Measurements from ENCODE around the gene MIOS. TPM values are rescaled to one million over a fixed set of nuclear protein-coding genes. Genes with fewer than 3 reads are reported as not detected.

MIOS gene
- total RNA-seq, 1 experiment from 2014 or later, result 25.8 TPM

DNA sequence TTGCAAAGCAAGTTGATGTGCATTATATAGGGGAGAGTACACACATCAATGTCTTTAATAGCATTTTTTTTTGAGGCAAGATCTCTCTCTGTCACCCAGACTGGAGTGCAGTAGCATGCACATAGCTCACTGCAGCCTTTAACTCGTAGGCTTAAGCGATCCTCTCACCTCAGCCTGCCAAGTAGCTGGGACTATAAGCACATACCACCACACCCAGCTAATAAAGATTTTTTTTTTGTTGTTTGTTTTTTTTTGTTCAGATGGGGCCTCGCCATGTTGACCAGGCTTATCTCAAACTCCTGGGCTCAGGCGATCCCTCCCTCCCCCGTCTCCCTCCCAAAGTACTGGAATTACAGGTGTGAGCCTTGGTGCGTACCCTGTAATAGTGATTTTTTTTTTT, 75.4 kb downstream of the MIOS start:
- ChIA-PET CTCF (interaction anchor here (2.5 kb wide), 1 partner anchor 653 kb away, joined by 8 read pairs; no protein-coding TSS in a partner anchor), RAD21 (ENCODE audit: low non-redundant PET in 1 of 2, low total read pairs in 2 of 2, uncharacterized antibody in 2 of 2, unreplicated experiment in 2 of 2) (no interaction called here), POLR2A (no interaction called here)
- no TSS peak for BruUV-seq (replicated peaks)
- no peak for DNase-seq (ENCODE audit: low read depth, low spot score)
- Histone ChIP-seq H3K36me3 (ENCODE audit: control insufficient read depth in 1 of 2, insufficient read depth in 2 of 2, low read length in 2 of 2) (peaks cover 0 to 3% of the 10 kb centered on the region in 2 experiments; a peak in 2 of 4 replicates), H3K4me2 (ENCODE audit: low read length) (peak overlapping the region; percentile 92), H3K9me2 (ENCODE audit: insufficient read depth) (no peaks in the 10 kb centered on the region), H3K4me1 (ENCODE audit: control insufficient read depth in 1 of 2, insufficient read depth in 2 of 2, low read length in 2 of 2) (peaks cover 5 to 16% of the 10 kb centered on the region in 2 experiments; a peak in 2 of 4 replicates), H3K27ac (ENCODE audit: low read depth, low read length) (no peak overlapping the region), H3K79me2 (ENCODE audit: insufficient read depth, low read length) (peaks cover 41% of the 10 kb centered on the region), H3K27me3 (ENCODE audit: insufficient read depth, low read length) (no peaks in the 10 kb centered on the region), H3K4me3 (replicated peaks in 1 of 2; ENCODE audit: low read depth in 1 of 2, low read length in 2 of 2) (peak overlapping the region in 1 of 2 experiments; percentile 82; a peak in 2 of 4 replicates), H3K9me3 (ENCODE audit: control insufficient read depth in 1 of 2, insufficient read depth in 1 of 2, low read depth in 1 of 2, low read length in 2 of 2) (no peaks in the 10 kb centered on the region), H3K9ac (ENCODE audit: low read length) (no peak overlapping the region), H4K20me1 (ENCODE audit: insufficient read depth) (no peaks in the 10 kb centered on the region), H2AFZ (ENCODE audit: low read depth, low read length, poor library complexity, severe bottlenecking) (no peak overlapping the region)
- TF ChIP-seq ZFX (IDR thresholded peaks at IDR 0.05) (no peak), ELF1 (IDR thresholded peaks at IDR 0.05; ENCODE audit: borderline replicate concordance, low read depth) (no peak), ZNF274 (IDR thresholded peaks at IDR 0.05; ENCODE audit: low read depth, low read length) (no peak), CBX3 (IDR thresholded peaks at IDR 0.05; ENCODE audit: low read depth) (no peak), POLR2AphosphoS5 (IDR thresholded peaks at IDR 0.05; ENCODE audit: low read depth, low read length) (no peak), EZH2 (IDR thresholded peaks at IDR 0.05) (no peak), SIN3A (IDR thresholded peaks at IDR 0.05; ENCODE audit: low read depth) (no peak), EZH2phosphoT487 (IDR thresholded peaks at IDR 0.05; ENCODE audit: borderline replicate concordance) (no peak), YY1 (IDR thresholded peaks at IDR 0.05; ENCODE audit: extremely low read depth, insufficient replicate concordance, low read depth, low read length) (no peak), FOSL1 (IDR thresholded peaks at IDR 0.05; ENCODE audit: low read depth) (no peak), EGR1 (IDR thresholded peaks at IDR 0.05; ENCODE audit: low read depth) (no peak), SRF (IDR thresholded peaks at IDR 0.05; ENCODE audit: low read depth) (no peak), POLR2A (IDR thresholded peaks at IDR 0.05; ENCODE audit: borderline replicate concordance, extremely low read depth, insufficient read depth, insufficient read length) (no peak), JUND (IDR thresholded peaks at IDR 0.05) (no peak), SP1 (IDR thresholded peaks at IDR 0.05; ENCODE audit: low read depth) (no peak), TCF7L2 (IDR thresholded peaks at IDR 0.05; ENCODE audit: borderline replicate concordance, extremely low read depth, insufficient read depth, insufficient read length) (no peak)
- TF ChIP-seq, protein P1, sequence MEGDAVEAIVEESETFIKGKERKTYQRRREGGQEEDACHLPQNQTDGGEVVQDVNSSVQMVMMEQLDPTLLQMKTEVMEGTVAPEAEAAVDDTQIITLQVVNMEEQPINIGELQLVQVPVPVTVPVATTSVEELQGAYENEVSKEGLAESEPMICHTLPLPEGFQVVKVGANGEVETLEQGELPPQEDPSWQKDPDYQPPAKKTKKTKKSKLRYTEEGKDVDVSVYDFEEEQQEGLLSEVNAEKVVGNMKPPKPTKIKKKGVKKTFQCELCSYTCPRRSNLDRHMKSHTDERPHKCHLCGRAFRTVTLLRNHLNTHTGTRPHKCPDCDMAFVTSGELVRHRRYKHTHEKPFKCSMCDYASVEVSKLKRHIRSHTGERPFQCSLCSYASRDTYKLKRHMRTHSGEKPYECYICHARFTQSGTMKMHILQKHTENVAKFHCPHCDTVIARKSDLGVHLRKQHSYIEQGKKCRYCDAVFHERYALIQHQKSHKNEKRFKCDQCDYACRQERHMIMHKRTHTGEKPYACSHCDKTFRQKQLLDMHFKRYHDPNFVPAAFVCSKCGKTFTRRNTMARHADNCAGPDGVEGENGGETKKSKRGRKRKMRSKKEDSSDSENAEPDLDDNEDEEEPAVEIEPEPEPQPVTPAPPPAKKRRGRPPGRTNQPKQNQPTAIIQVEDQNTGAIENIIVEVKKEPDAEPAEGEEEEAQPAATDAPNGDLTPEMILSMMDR (IDR thresholded peaks at IDR 0.05 in 2 of 3, conservative IDR thresholded peaks at IDR 0.05 in 1 of 3; ENCODE audit: borderline replicate concordance in 1 of 3, insufficient read depth in 1 of 3, low read depth in 2 of 3, low read length in 2 of 3), result no peak
- TF ChIP-seq, protein P2, sequence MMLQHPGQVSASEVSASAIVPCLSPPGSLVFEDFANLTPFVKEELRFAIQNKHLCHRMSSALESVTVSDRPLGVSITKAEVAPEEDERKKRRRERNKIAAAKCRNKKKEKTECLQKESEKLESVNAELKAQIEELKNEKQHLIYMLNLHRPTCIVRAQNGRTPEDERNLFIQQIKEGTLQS (IDR thresholded peaks at IDR 0.05), result no peak
- TF ChIP-seq, protein P3, sequence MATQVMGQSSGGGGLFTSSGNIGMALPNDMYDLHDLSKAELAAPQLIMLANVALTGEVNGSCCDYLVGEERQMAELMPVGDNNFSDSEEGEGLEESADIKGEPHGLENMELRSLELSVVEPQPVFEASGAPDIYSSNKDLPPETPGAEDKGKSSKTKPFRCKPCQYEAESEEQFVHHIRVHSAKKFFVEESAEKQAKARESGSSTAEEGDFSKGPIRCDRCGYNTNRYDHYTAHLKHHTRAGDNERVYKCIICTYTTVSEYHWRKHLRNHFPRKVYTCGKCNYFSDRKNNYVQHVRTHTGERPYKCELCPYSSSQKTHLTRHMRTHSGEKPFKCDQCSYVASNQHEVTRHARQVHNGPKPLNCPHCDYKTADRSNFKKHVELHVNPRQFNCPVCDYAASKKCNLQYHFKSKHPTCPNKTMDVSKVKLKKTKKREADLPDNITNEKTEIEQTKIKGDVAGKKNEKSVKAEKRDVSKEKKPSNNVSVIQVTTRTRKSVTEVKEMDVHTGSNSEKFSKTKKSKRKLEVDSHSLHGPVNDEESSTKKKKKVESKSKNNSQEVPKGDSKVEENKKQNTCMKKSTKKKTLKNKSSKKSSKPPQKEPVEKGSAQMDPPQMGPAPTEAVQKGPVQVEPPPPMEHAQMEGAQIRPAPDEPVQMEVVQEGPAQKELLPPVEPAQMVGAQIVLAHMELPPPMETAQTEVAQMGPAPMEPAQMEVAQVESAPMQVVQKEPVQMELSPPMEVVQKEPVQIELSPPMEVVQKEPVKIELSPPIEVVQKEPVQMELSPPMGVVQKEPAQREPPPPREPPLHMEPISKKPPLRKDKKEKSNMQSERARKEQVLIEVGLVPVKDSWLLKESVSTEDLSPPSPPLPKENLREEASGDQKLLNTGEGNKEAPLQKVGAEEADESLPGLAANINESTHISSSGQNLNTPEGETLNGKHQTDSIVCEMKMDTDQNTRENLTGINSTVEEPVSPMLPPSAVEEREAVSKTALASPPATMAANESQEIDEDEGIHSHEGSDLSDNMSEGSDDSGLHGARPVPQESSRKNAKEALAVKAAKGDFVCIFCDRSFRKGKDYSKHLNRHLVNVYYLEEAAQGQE (IDR thresholded peaks at IDR 0.05; ENCODE audit: low read depth), result no peak
- TF ChIP-seq, protein P4, sequence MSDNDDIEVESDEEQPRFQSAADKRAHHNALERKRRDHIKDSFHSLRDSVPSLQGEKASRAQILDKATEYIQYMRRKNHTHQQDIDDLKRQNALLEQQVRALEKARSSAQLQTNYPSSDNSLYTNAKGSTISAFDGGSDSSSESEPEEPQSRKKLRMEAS (IDR thresholded peaks at IDR 0.05), result no peak
- no peak for ATAC-seq
- intact Hi-C loops (cut with micrococcal nuclease), result no loop called here
